HL-60 (cell line): ENCODE results near the gene PLK2.

ENCODE experiments used
- CTCF ChIP-seq: IDR thresholded peaks from one replicate; pipeline ENCODE4 v1.5.1; 2011; ENCODE audit warnings: low read length, control low read depth, inconsistent platforms; ENCODE audit not compliant: insufficient read depth
- GABPA ChIP-seq: IDR thresholded peaks from 2 replicates; pipeline ENCODE4 v1.6.1; 2012; ENCODE audit warnings: low read depth
- POLR2AphosphoS5 ChIP-seq: IDR thresholded peaks from 2 replicates; pipeline ENCODE4 v1.6.1; 2012; ENCODE audit warnings: low read depth
- SPI1 ChIP-seq: IDR thresholded peaks from 2 replicates; pipeline ENCODE4 v1.6.1; 2012; ENCODE audit warnings: low read depth, mild to moderate bottlenecking, borderline replicate concordance

GRCh38 chr5:58460732-58461286 is 923 bp upstream of the PLK2 start:
- no peak for TF ChIP-seq SPI1
- TF ChIP-seq POLR2AphosphoS5 = no peak
- TF ChIP-seq CTCF = peak; percentile 17
- no peak for TF ChIP-seq GABPA
